ENCODE data around the gene PPP1R9A.

DNA sequence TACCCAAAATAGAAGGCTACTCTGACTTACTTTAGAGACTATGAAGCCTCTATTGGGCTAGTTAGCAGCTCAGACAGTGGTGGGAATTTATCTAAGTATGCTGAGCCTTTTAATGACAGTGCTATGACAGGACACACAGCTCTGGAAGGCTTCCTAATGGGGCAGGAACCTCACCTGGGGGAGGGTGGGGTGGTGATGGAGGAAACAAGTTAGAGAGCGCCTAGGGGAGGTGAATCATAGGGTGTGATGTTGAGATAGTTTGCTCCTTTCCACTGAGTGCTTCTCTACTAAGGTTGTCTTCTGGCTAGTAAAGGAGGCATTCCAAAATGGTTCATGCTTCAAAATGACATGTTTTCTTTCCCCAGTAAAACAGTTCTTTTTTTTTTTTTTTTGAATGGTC lies 42.1 kb downstream of the PPP1R9A start:
- TF ChIP-seq POLR2A (IDR thresholded peaks at IDR 0.05; ENCODE audit: low read length) (no peak), GATA1 (IDR thresholded peaks at IDR 0.05; ENCODE audit: low read depth, low read length) (no peak)

Data from erythroblast (primary cell).